ENCODE data around the gene DGAT2. TPM values are rescaled to one million over a fixed set of nuclear protein-coding genes. Genes with fewer than 3 reads are reported as not detected.

The DGAT2 gene
- total RNA-seq, 1 experiment from 2014 or later = 2.8 TPM

DNA sequence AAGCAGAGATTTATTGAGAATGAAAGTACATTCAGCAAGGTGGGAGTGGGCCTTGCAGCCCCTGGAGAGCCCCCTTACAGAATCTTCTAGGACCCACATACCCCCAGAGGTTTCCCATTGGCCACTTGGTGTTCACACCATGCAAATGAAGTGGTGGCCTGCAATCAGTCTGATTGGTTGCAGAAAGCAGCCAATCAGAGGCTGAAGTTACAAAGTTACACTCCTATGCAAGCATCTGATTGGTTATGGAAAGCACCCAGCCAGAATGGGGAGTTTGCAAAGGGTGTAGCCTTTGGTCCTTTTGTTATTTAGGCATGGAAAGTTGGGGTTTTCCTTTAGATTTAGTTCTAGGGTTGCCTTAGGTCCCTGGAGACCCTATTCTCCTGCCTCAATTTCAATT lies 81.3 kb downstream of the DGAT2 start:
- H2AFZ ChIP-seq (ENCODE audit: low read length) = no peak overlapping the region
- no peak overlapping the region for H4K91ac ChIP-seq (ENCODE audit: insufficient read length, low read depth, low read length)
- H3K79me1 ChIP-seq (ENCODE audit: insufficient read depth, low read depth, low read length, poor library complexity, severe bottlenecking) = peaks cover 4% of the 10 kb centered on the region
- no peaks in the 10 kb centered on the region for H3K27me3 Mint-ChIP-seq (ENCODE audit: low read depth)
- no peaks in the 10 kb centered on the region for H3K27me3 ChIP-seq (ENCODE audit: insufficient read depth, low read length)
- no peaks in the 10 kb centered on the region for H3K23me2 ChIP-seq (ENCODE audit: insufficient read length, low read depth, low read length, poor library complexity, severe bottlenecking)
- H3K27ac Mint-ChIP-seq = no peak overlapping the region
- no peak overlapping the region for H2BK12ac ChIP-seq (ENCODE audit: insufficient read length, low read depth, low read length)
- no peak overlapping the region for H3K4me3 Mint-ChIP-seq
- H2AK5ac ChIP-seq (ENCODE audit: insufficient read length, low read length) = no peak overlapping the region
- H3K9me3 Mint-ChIP-seq = no peaks in the 10 kb centered on the region
- no peak overlapping the region for H3K23ac ChIP-seq (ENCODE audit: insufficient read length, low read depth, low read length)
- TF ChIP-seq, protein P1, sequence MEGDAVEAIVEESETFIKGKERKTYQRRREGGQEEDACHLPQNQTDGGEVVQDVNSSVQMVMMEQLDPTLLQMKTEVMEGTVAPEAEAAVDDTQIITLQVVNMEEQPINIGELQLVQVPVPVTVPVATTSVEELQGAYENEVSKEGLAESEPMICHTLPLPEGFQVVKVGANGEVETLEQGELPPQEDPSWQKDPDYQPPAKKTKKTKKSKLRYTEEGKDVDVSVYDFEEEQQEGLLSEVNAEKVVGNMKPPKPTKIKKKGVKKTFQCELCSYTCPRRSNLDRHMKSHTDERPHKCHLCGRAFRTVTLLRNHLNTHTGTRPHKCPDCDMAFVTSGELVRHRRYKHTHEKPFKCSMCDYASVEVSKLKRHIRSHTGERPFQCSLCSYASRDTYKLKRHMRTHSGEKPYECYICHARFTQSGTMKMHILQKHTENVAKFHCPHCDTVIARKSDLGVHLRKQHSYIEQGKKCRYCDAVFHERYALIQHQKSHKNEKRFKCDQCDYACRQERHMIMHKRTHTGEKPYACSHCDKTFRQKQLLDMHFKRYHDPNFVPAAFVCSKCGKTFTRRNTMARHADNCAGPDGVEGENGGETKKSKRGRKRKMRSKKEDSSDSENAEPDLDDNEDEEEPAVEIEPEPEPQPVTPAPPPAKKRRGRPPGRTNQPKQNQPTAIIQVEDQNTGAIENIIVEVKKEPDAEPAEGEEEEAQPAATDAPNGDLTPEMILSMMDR (conservative IDR thresholded peaks at IDR 0.05) = no peak
- H2BK120ac ChIP-seq (ENCODE audit: low read depth, low read length, poor library complexity, severe bottlenecking) = no peak overlapping the region
- H3K9ac ChIP-seq (ENCODE audit: extremely low read depth, insufficient read length, low read length) = no peak overlapping the region
- H3K4me1 Mint-ChIP-seq = no peaks in the 10 kb centered on the region
- peaks cover 2% of the 10 kb centered on the region; the same call in 1 of the 2 replicates for H3K79me2 ChIP-seq (ENCODE audit: insufficient read depth, low read length)
- H3K14ac ChIP-seq (ENCODE audit: insufficient read depth, low read length) = no peak overlapping the region
- H2BK20ac ChIP-seq (ENCODE audit: low read depth, low read length, poor library complexity, severe bottlenecking) = no peak overlapping the region
- H3K18ac ChIP-seq (ENCODE audit: insufficient read length, low read depth, low read length) = no peak overlapping the region
- H3K4me1 ChIP-seq (ENCODE audit: insufficient read depth, low read length) = no peaks in the 10 kb centered on the region
- H2BK5ac ChIP-seq (ENCODE audit: insufficient read length, low read length) = no peak overlapping the region
- H4K20me1 ChIP-seq (ENCODE audit: control insufficient read depth, insufficient read depth, insufficient read length) = no peaks in the 10 kb centered on the region
- H3K4ac ChIP-seq (ENCODE audit: low read depth, low read length) = no peak overlapping the region
- H3K36me3 Mint-ChIP-seq (ENCODE audit: insufficient read depth in 1 of 3, low read depth in 3 of 3) = peaks cover 0 to 5% (median 2%) of the 10 kb centered on the region in 3 experiments; a peak in 2 of 7 replicates
- DNase-seq = no peak
- no peaks in the 10 kb centered on the region for H3K9me3 ChIP-seq (ENCODE audit: control insufficient read depth, low read depth, low read length)
- H3K4me2 ChIP-seq (ENCODE audit: insufficient read depth, insufficient read length, low read length) = no peak overlapping the region
- H3K56ac ChIP-seq (ENCODE audit: insufficient read length, low read depth, low read length) = no peak overlapping the region
- no peak overlapping the region for H4K5ac ChIP-seq (ENCODE audit: insufficient read length, low read depth, low read length)
- H4K8ac ChIP-seq (replicated peaks; ENCODE audit: insufficient read length, low read depth, low read length) = no peak overlapping the region
- no peak overlapping the region for H3T11ph ChIP-seq (ENCODE audit: low read length)
- no peak overlapping the region for H2BK15ac ChIP-seq (ENCODE audit: low read depth, low read length)
- H3K27ac ChIP-seq (ENCODE audit: insufficient read length, low read depth, low read length) = no peak overlapping the region
